ENCODE measurements around the gene JUNB.
A peak's percentile ranks its signal among the peaks of the same experiment; 100 is the strongest.

The JUNB gene

DNA sequence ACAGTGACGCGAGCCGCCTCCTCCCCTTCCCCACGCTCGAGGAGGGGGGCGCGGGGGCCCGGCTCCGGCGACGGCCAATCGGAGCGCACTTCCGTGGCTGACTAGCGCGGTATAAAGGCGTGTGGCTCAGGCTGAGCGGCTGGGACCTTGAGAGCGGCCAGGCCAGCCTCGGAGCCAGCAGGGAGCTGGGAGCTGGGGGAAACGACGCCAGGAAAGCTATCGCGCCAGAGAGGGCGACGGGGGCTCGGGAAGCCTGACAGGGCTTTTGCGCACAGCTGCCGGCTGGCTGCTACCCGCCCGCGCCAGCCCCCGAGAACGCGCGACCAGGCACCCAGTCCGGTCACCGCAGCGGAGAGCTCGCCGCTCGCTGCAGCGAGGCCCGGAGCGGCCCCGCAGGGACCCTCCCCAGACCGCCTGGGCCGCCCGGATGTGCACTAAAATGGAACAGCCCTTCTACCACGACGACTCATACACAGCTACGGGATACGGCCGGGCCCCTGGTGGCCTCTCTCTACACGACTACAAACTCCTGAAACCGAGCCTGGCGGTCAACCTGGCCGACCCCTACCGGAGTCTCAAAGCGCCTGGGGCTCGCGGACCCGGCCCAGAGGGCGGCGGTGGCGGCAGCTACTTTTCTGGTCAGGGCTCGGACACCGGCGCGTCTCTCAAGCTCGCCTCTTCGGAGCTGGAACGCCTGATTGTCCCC, at the start of gene JUNB:
Gene JUNB (plus strand): TSS at position 142 of the 706 bp plus-strand sequence. CDS start 286 bp downstream, at position 428.
- H3K9me3 Mint-ChIP-seq = no peaks in the 10 kb centered on the region
- peaks cover 38% of the 10 kb centered on the region for H3K4me1 Mint-ChIP-seq (ENCODE audit: low read depth)
- H3K27me3 Mint-ChIP-seq (ENCODE audit: low read depth) = no peaks in the 10 kb centered on the region
- peak; percentile 97 for DNase-seq (ENCODE audit: low spot score)
- peaks cover 11% of the 10 kb centered on the region for H3K36me3 Mint-ChIP-seq (ENCODE audit: low read depth)
- peak within 1 kb of the TSS; percentile 98 for H3K27ac Mint-ChIP-seq
- peak within 1 kb of the TSS; percentile 95 for H3K4me3 Mint-ChIP-seq

- peaks cover 4% of the 10 kb centered on the region for H3K4me1 Mint-ChIP-seq (ENCODE audit: low read depth)
- peaks cover 6% of the 10 kb centered on the region for H3K9me3 Mint-ChIP-seq
- no peak for DNase-seq (ENCODE audit: low spot score)
- H3K4me3 Mint-ChIP-seq = no peak overlapping the region
- H3K27ac Mint-ChIP-seq = no peak overlapping the region
- peaks cover 45% of the 10 kb centered on the region for H3K36me3 Mint-ChIP-seq (ENCODE audit: low read depth)
- peaks cover 3% of the 10 kb centered on the region for H3K27me3 Mint-ChIP-seq (ENCODE audit: low read depth)
These were observed 46.0 kb upstream of the JUNB start for GRCh38 chr19:12745166-12745897.

GRCh38 chr19:12748489-12748888, 42.8 kb upstream of the JUNB start:
- Mint-ChIP-seq H3K27me3 (ENCODE audit: low read depth) (peaks cover 16% of the 10 kb centered on the region), H3K4me3 (no peak overlapping the region), H3K4me1 (ENCODE audit: low read depth) (peaks cover 4% of the 10 kb centered on the region), H3K36me3 (ENCODE audit: low read depth) (peaks cover 35% of the 10 kb centered on the region), H3K27ac (no peak overlapping the region), H3K9me3 (peaks cover 6% of the 10 kb centered on the region)
- DNase-seq (ENCODE audit: low spot score) = no peak

DNA sequence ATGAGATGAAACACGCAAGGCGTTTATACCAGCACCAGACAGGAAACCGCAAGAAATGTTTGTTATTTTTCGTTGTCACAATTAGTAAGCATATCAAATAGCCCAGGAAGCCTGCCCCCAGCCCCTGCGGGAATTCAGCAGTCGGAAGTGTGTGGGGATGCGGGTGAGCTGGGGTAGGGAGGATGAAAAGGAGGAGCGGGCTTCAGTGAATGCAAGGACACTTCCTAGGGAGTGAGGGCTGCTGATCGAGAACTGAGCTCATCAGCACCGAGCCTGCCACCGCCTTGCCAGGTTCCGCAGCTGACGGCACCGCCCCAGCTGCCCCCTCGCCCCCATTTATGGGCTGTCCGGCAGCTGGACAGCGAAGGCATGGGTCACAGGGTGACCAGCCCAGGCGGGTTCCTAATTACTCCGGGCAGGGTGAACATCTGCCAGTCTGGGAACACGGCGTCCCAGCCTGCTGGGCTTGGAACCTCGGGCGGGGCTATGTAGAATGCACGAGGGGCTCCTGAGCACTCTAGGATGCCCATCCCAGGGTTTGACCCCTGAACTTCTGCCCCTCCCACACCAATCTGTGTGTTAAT, 41.3 kb upstream of the JUNB start:
- Mint-ChIP-seq H3K36me3 (ENCODE audit: low read depth) (peaks cover 29% of the 10 kb centered on the region), H3K27ac (peak overlapping the region; percentile 17), H3K4me3 (no peak overlapping the region), H3K9me3 (peaks cover 6% of the 10 kb centered on the region), H3K27me3 (ENCODE audit: low read depth) (peaks cover 17% of the 10 kb centered on the region), H3K4me1 (ENCODE audit: low read depth) (peaks cover 4% of the 10 kb centered on the region)
- no peak for DNase-seq (ENCODE audit: low spot score)

DNA sequence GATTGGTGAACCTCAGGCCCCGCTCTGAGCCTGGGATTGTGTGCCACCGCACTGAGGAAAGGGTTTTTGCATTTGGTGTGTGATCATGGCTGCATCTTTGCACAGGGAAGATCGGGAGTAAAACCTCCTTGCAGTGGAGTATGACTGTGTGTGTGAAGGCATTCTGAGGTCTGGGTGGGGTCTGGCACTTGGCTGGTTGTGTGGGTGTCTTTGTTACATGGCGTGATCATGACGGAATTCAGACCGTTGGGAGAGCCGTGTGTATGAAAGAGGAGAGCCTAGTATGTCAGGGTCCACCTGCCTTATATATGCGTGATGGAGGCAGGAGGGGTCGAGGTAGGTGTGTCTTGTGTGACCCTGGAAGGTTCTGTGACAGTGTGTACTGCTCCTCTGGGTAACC, 40.4 kb upstream of the JUNB start:
- H3K4me3 Mint-ChIP-seq = no peak overlapping the region
- H3K27ac Mint-ChIP-seq = no peak overlapping the region
- peaks cover 22% of the 10 kb centered on the region for H3K36me3 Mint-ChIP-seq (ENCODE audit: low read depth)

GRCh38 chr19:12751635-12752034, 39.7 kb upstream of the JUNB start, which contains the start of gene BEST2:
Gene BEST2 (plus strand): TSS chr19:12751791. CDS start chr19:12752593, 802 bp downstream.
- Mint-ChIP-seq H3K36me3 (ENCODE audit: low read depth) (peaks cover 18% of the 10 kb centered on the region), H3K4me1 (ENCODE audit: low read depth) (peaks cover 4% of the 10 kb centered on the region), H3K27ac (no peak within 1 kb of the TSS), H3K9me3 (peaks cover 6% of the 10 kb centered on the region), H3K27me3 (ENCODE audit: low read depth) (peaks cover 17% of the 10 kb centered on the region), H3K4me3 (no peak within 1 kb of the TSS)
- no peak for DNase-seq (ENCODE audit: low spot score)

More for the DNA sequence above, 40.4 kb upstream of the JUNB start:
- peaks cover 6% of the 10 kb centered on the region for H3K9me3 Mint-ChIP-seq
- no peak for DNase-seq (ENCODE audit: low spot score)
- H3K4me1 Mint-ChIP-seq (ENCODE audit: low read depth) = peaks cover 4% of the 10 kb centered on the region
- peaks cover 17% of the 10 kb centered on the region for H3K27me3 Mint-ChIP-seq (ENCODE audit: low read depth)

GRCh38 chr19:12752056-12752781, 39.1 kb upstream of the JUNB start:
- no peak overlapping the region for H3K4me3 Mint-ChIP-seq
- H3K4me1 Mint-ChIP-seq (ENCODE audit: low read depth) = peaks cover 4% of the 10 kb centered on the region
- H3K27me3 Mint-ChIP-seq (ENCODE audit: low read depth) = peaks cover 17% of the 10 kb centered on the region
- no peak overlapping the region for H3K27ac Mint-ChIP-seq
- peaks cover 6% of the 10 kb centered on the region for H3K9me3 Mint-ChIP-seq
- no peak for DNase-seq (ENCODE audit: low spot score)
- H3K36me3 Mint-ChIP-seq (ENCODE audit: low read depth) = peaks cover 12% of the 10 kb centered on the region

DNA sequence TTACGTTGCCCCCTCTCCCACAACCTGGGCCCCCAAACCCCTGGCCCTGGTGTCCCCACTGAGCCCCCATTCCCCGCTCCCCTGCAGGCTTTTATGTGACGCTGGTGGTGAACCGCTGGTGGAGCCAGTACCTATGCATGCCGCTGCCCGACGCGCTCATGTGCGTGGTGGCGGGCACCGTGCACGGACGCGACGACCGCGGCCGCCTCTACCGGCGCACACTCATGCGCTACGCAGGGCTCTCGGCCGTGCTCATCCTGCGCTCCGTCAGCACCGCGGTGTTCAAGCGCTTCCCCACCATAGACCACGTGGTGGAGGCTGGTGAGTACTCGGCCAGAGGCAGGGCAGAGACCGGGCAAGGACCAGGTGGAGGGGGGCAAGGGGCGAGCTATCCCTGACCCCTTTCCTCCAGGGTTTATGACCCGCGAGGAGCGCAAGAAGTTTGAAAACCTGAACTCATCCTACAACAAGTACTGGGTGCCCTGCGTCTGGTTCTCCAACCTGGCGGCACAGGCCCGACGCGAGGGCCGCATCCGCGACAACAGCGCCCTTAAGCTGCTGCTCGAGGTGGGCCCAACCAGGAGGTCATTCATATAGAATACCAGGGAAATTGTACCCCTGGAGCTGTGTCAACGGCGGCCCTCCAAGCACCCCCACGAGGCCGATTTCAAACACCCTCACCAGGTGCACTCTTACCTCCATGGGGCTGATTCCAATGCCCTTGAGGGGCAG, 36.7 kb upstream of the JUNB start:
- peaks cover 17% of the 10 kb centered on the region for H3K27me3 Mint-ChIP-seq (ENCODE audit: low read depth)
- no peaks in the 10 kb centered on the region for H3K9me3 Mint-ChIP-seq
- no peaks in the 10 kb centered on the region for H3K36me3 Mint-ChIP-seq (ENCODE audit: low read depth)
- no peak for DNase-seq (ENCODE audit: low spot score)
- no peak overlapping the region for H3K27ac Mint-ChIP-seq
- peaks cover 5% of the 10 kb centered on the region for H3K4me1 Mint-ChIP-seq (ENCODE audit: low read depth)
- H3K4me3 Mint-ChIP-seq = no peak overlapping the region

- Mint-ChIP-seq H3K4me3 (no peak overlapping the region), H3K9me3 (no peaks in the 10 kb centered on the region), H3K36me3 (ENCODE audit: low read depth) (no peaks in the 10 kb centered on the region), H3K27ac (no peak overlapping the region), H3K4me1 (ENCODE audit: low read depth) (peaks cover 6% of the 10 kb centered on the region), H3K27me3 (ENCODE audit: low read depth) (peaks cover 7% of the 10 kb centered on the region)
- no peak for DNase-seq (ENCODE audit: low spot score)
These were observed 35.0 kb upstream of the JUNB start for GRCh38 chr19:12756150-12756883.

- peaks cover 6% of the 10 kb centered on the region for H3K4me1 Mint-ChIP-seq (ENCODE audit: low read depth)
- peak; percentile 76 for DNase-seq (ENCODE audit: low spot score)
- no peak overlapping the region for H3K27ac Mint-ChIP-seq
- no peaks in the 10 kb centered on the region for H3K9me3 Mint-ChIP-seq
- no peaks in the 10 kb centered on the region for H3K36me3 Mint-ChIP-seq (ENCODE audit: low read depth)
- H3K4me3 Mint-ChIP-seq = peak overlapping the region; percentile 58
- H3K27me3 Mint-ChIP-seq (ENCODE audit: low read depth) = peaks cover 4% of the 10 kb centered on the region
These were observed 33.6 kb upstream of the JUNB start for GRCh38 chr19:12757544-12758274.

DNA sequence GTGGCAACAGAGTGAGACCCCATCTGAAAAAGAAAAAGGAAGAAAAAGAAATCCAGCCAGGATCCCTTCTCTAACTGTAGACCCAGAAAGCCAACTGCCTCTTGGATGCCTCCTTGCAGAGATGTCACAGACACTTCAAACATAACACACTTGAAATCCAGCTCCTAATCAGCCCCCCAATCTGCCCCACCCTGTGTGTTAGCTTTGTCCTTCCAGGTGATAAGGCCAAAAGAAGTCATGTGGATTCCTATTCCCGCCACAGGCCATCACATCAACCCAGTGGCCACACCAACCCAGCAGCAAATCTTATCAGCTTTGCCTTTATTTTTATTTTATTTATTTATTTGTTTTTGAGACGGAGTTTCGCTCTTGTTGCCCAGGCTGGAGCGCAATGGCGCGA, 31.6 kb upstream of the JUNB start:
- DNase-seq (ENCODE audit: low spot score) = no peak
- Mint-ChIP-seq H3K27me3 (ENCODE audit: low read depth) (no peaks in the 10 kb centered on the region), H3K36me3 (ENCODE audit: low read depth) (no peaks in the 10 kb centered on the region), H3K4me3 (no peak overlapping the region), H3K27ac (no peak overlapping the region), H3K9me3 (no peaks in the 10 kb centered on the region), H3K4me1 (ENCODE audit: low read depth) (peaks cover 6% of the 10 kb centered on the region)

DNA sequence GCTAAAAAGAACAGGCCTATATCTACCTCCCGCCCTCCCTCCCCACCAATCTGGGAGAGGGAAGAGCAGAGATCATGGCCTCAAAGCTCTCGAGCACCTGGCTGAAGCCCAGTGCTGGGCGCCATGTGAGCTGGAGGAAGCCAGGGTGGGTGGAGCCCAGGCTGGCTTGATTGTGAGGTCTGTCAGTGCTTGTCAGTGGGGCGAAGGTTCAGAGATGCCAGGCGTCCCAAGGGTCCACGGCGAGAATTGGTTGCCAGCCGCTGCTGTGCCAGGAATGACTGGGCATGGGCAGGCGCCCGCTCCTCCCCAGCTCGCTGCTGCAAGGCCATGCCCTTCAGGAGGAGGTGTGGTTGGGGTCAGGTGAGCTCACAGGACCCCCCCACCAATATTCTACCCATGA, 28.2 kb upstream of the JUNB start:
- no peak overlapping the region for H3K27ac Mint-ChIP-seq
- H3K9me3 Mint-ChIP-seq = no peaks in the 10 kb centered on the region
- H3K36me3 Mint-ChIP-seq (ENCODE audit: low read depth) = no peaks in the 10 kb centered on the region
- no peaks in the 10 kb centered on the region for H3K27me3 Mint-ChIP-seq (ENCODE audit: low read depth)
- no peak overlapping the region for H3K4me3 Mint-ChIP-seq
- DNase-seq (ENCODE audit: low spot score) = no peak
- peaks cover 8% of the 10 kb centered on the region for H3K4me1 Mint-ChIP-seq (ENCODE audit: low read depth)

All from T-helper 2 cell treated with Interferon-gamma antibody and Interleukin-4, amounts not matched to agents 5 μg/mL and 100 μg/mL, for 36 hours (primary cell).